NT2/D1 (cell line): Measurements from ENCODE around the gene LPIN1.

Source experiments
- SUZ12 ChIP-seq: IDR thresholded peaks from 2 replicates; pipeline ENCODE4 v1.6.1; 2011; ENCODE audit not compliant: insufficient read length, insufficient read depth; ENCODE audit errors: extremely low read depth
- YY1 ChIP-seq: IDR thresholded peaks from 2 replicates; pipeline ENCODE4 v1.6.1; 2011; ENCODE audit not compliant: insufficient read length, insufficient read depth
- ZNF274 ChIP-seq: IDR thresholded peaks from 2 replicates; pipeline ENCODE4 v1.6.1; 2011; ENCODE audit warnings: mild to moderate bottlenecking, low read depth, low read length

GRCh38 chr2:11807156-11808015 is 61.0 kb downstream of the LPIN1 start:
- TF ChIP-seq YY1 = no peak
- TF ChIP-seq ZNF274 = no peak
- TF ChIP-seq SUZ12 = no peak
